Neural cell (in vitro differentiated cells): ENCODE data around the gene VWA3B. TPM values are rescaled to one million over a fixed set of nuclear protein-coding genes. Genes with fewer than 3 reads are reported as not detected.

Experiments used
- H2AFZ ChIP-seq: fragments of 200-600, 300-800 bp; sonication (generic), shearing (Covaris generic); 2 replicates; pipeline ENCODE4 v1.6.0; 2014; ENCODE audit warnings: low read depth, mild to moderate bottlenecking, antibody characterized with exemption, low read length, moderate library complexity
- H3F3A ChIP-seq: fragments of 200-600 bp; shearing (Covaris generic); 2 replicates; pipeline ENCODE4 v1.6.1; 2016; ENCODE audit warnings: mild to moderate bottlenecking, moderate library complexity, mixed read lengths, antibody characterized with exemption, low read length; ENCODE audit not compliant: insufficient read depth, poor library complexity, severe bottlenecking
- H3K27ac ChIP-seq: fragments of 200-600, 300-800 bp; sonication (generic), shearing (Covaris generic); 2 replicates; pipeline ENCODE4 v1.5.1; 2014; ENCODE audit warnings: mild to moderate bottlenecking, low read length, moderate library complexity
- H3K27me3 ChIP-seq: fragments of 300-800, 200-600 bp; sonication (generic), shearing (Covaris generic); 2 replicates; pipeline ENCODE4 v1.6.0; 2014; ENCODE audit warnings: mild to moderate bottlenecking, low read depth, low read length, moderate library complexity; ENCODE audit not compliant: insufficient read depth
- H3K36me3 ChIP-seq: fragments of 300-800, 200-600 bp; sonication (generic), shearing (Covaris generic); 2 replicates; pipeline ENCODE4 v1.5.1; 2014; ENCODE audit warnings: mild to moderate bottlenecking, antibody characterized with exemption, low read length, moderate library complexity; ENCODE audit not compliant: insufficient read depth
- H3K4me2 ChIP-seq: fragments of 300-800, 200-600 bp; sonication (generic), shearing (Covaris generic); 2 replicates; pipeline ENCODE4 v1.6.0; 2014; ENCODE audit warnings: mild to moderate bottlenecking, low read length
- H3K4me3 ChIP-seq: fragments of 300-800, 200-600 bp; sonication (generic), shearing (Covaris generic); 2 replicates; pipeline ENCODE4 v1.5.1; 2014; ENCODE audit warnings: mild to moderate bottlenecking, low read length, moderate library complexity
- H3K79me2 ChIP-seq: fragments of 200-600 bp; shearing (Covaris generic); replicated peaks from 2 replicates; pipeline ENCODE4 v1.6.0; 2014; ENCODE audit warnings: mild to moderate bottlenecking, low read length, moderate library complexity; ENCODE audit not compliant: insufficient read depth
- H3K9ac ChIP-seq: fragments of 300-800, 200-600 bp; sonication (generic), shearing (Covaris generic); 2 replicates; pipeline ENCODE4 v1.6.1; 2016; ENCODE audit warnings: mild to moderate bottlenecking, low read length, mixed read lengths
- H3K9me2 ChIP-seq: fragments of 200-600 bp; shearing (Covaris generic); 2 replicates; pipeline ENCODE4 v1.6.1; 2016; ENCODE audit warnings: mild to moderate bottlenecking, low read length, mixed read lengths; ENCODE audit not compliant: insufficient read depth
- H3K9me3 ChIP-seq: fragments of 200-600, 300-800 bp; sonication (generic), shearing (Covaris generic); 2 replicates; pipeline ENCODE4 v1.6.1; 2016; ENCODE audit warnings: mild to moderate bottlenecking, mixed run types, low read length, moderate library complexity, mixed read lengths
- H4K20me1 ChIP-seq: fragments of 200-600 bp; shearing (Covaris generic); 2 replicates; pipeline ENCODE4 v1.6.1; 2016; ENCODE audit warnings: mild to moderate bottlenecking, mixed run types; ENCODE audit not compliant: insufficient read depth
- EP300 ChIP-seq: fragments of 450-650 bp; conservative IDR thresholded peaks from 2 replicates; pipeline ENCODE4 v1.6.1; 2014; ENCODE audit warnings: antibody characterized with exemption, mild to moderate bottlenecking, moderate library complexity; ENCODE audit not compliant: poor library complexity, severe bottlenecking
- EZH2 ChIP-seq: fragments of 200-600, 300-800 bp; shearing (Covaris generic), sonication (generic); IDR thresholded peaks from 2 replicates; pipeline ENCODE4 v1.6.1; 2014; ENCODE audit warnings: antibody characterized with exemption, low read length, borderline replicate concordance, mild to moderate bottlenecking; ENCODE audit not compliant: insufficient read depth, poor library complexity, severe bottlenecking
- MXI1 ChIP-seq: fragments of 450-650 bp; conservative IDR thresholded peaks from 2 replicates; pipeline ENCODE4 v1.6.1; 2014; ENCODE audit warnings: antibody characterized with exemption, mild to moderate bottlenecking; ENCODE audit not compliant: poor library complexity, severe bottlenecking
- POLR2AphosphoS5 ChIP-seq: IDR thresholded peaks from 2 replicates; pipeline ENCODE4 v1.6.1; 2012
- RAD21 ChIP-seq: fragments of 450-650 bp; conservative IDR thresholded peaks from 2 replicates; pipeline ENCODE4 v1.6.1; 2014; ENCODE audit warnings: antibody characterized with exemption, mild to moderate bottlenecking, moderate library complexity
- SMC3 ChIP-seq: fragments of 450-650 bp; conservative IDR thresholded peaks from 2 replicates; pipeline ENCODE4 v1.6.1; 2014; ENCODE audit warnings: antibody characterized with exemption, mild to moderate bottlenecking, moderate library complexity; ENCODE audit not compliant: poor library complexity
- TAF1 ChIP-seq: IDR thresholded peaks from 2 replicates; pipeline ENCODE4 v1.6.1; 2012; ENCODE audit warnings: low read depth
- polyA plus RNA-seq: library from polyadenylated mRNA; depleted of rRNA; stranded (reverse); fragments of >200 nt; gene quantifications from 2 replicates; pipeline ENCODE4 v1.2.3, GENCODE V29; 2014
- TF ChIP-seq, protein P1 (sequence below): IDR thresholded peaks from 2 replicates; pipeline ENCODE4 v1.6.1; 2012; ENCODE audit warnings: borderline replicate concordance
- TF ChIP-seq, protein P2 (sequence below): fragments of 450-650 bp; IDR thresholded peaks from 2 replicates; pipeline ENCODE4 v1.5.1; 2014; ENCODE audit warnings: antibody characterized with exemption, mild to moderate bottlenecking, moderate library complexity; ENCODE audit not compliant: poor library complexity, severe bottlenecking

The VWA3B gene
- polyA plus RNA-seq, 1 donor from 2014 or later, result not detected

DNA sequence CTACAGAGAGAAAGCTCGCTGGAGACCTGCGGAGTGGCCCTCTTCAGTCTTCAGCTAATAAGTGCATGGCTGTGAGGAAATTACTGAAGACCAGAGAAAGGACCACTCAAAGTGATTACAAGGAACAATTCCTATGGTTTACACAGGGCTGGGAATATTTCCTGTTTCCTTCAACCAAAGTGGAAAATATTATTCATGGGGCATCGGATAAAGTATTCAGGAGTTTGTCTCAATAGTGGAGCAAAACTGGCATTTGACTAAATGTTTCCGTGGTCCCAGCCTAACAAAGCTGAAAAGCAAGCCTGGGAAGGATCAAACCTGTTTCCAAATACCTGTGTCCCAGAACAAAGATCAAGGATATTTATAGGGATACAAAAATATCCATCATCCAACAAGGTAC, 227.3 kb downstream of the VWA3B start:
- TF ChIP-seq POLR2AphosphoS5 (no peak), TAF1 (no peak), RAD21 (no peak)
- H3K9me2 ChIP-seq, result no peaks in the 10 kb centered on the region
- no peaks in the 10 kb centered on the region for H3K9me3 ChIP-seq
- no peaks in the 10 kb centered on the region for H3K36me3 ChIP-seq
- no peaks in the 10 kb centered on the region for H3F3A ChIP-seq
- H2AFZ ChIP-seq, result no peak overlapping the region
- no peaks in the 10 kb centered on the region for H3K27me3 ChIP-seq
- no peaks in the 10 kb centered on the region for H3K79me2 ChIP-seq
- H4K20me1 ChIP-seq, result no peaks in the 10 kb centered on the region
- no peak overlapping the region for H3K4me2 ChIP-seq
- no peak overlapping the region for H3K4me3 ChIP-seq
- H3K27ac ChIP-seq, result no peak overlapping the region
- no peak overlapping the region for H3K9ac ChIP-seq

- no peaks in the 10 kb centered on the region for H3K27me3 ChIP-seq
- no peaks in the 10 kb centered on the region for H3K36me3 ChIP-seq
- no peaks in the 10 kb centered on the region for H3F3A ChIP-seq
- no peaks in the 10 kb centered on the region for H3K9me3 ChIP-seq
- H3K9ac ChIP-seq, result no peak overlapping the region
- H3K79me2 ChIP-seq, result no peaks in the 10 kb centered on the region
- H4K20me1 ChIP-seq, result no peaks in the 10 kb centered on the region
- no peak overlapping the region for H3K4me2 ChIP-seq
- H3K4me3 ChIP-seq, result no peak overlapping the region
- TF ChIP-seq MXI1 (no peak), EZH2 (no peak), TAF1 (no peak), RAD21 (no peak), POLR2AphosphoS5 (no peak), EP300 (no peak), SMC3 (no peak)
- TF ChIP-seq, protein P1, sequence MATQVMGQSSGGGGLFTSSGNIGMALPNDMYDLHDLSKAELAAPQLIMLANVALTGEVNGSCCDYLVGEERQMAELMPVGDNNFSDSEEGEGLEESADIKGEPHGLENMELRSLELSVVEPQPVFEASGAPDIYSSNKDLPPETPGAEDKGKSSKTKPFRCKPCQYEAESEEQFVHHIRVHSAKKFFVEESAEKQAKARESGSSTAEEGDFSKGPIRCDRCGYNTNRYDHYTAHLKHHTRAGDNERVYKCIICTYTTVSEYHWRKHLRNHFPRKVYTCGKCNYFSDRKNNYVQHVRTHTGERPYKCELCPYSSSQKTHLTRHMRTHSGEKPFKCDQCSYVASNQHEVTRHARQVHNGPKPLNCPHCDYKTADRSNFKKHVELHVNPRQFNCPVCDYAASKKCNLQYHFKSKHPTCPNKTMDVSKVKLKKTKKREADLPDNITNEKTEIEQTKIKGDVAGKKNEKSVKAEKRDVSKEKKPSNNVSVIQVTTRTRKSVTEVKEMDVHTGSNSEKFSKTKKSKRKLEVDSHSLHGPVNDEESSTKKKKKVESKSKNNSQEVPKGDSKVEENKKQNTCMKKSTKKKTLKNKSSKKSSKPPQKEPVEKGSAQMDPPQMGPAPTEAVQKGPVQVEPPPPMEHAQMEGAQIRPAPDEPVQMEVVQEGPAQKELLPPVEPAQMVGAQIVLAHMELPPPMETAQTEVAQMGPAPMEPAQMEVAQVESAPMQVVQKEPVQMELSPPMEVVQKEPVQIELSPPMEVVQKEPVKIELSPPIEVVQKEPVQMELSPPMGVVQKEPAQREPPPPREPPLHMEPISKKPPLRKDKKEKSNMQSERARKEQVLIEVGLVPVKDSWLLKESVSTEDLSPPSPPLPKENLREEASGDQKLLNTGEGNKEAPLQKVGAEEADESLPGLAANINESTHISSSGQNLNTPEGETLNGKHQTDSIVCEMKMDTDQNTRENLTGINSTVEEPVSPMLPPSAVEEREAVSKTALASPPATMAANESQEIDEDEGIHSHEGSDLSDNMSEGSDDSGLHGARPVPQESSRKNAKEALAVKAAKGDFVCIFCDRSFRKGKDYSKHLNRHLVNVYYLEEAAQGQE, result no peak
- TF ChIP-seq, protein P2, sequence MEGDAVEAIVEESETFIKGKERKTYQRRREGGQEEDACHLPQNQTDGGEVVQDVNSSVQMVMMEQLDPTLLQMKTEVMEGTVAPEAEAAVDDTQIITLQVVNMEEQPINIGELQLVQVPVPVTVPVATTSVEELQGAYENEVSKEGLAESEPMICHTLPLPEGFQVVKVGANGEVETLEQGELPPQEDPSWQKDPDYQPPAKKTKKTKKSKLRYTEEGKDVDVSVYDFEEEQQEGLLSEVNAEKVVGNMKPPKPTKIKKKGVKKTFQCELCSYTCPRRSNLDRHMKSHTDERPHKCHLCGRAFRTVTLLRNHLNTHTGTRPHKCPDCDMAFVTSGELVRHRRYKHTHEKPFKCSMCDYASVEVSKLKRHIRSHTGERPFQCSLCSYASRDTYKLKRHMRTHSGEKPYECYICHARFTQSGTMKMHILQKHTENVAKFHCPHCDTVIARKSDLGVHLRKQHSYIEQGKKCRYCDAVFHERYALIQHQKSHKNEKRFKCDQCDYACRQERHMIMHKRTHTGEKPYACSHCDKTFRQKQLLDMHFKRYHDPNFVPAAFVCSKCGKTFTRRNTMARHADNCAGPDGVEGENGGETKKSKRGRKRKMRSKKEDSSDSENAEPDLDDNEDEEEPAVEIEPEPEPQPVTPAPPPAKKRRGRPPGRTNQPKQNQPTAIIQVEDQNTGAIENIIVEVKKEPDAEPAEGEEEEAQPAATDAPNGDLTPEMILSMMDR, result no peak
- H3K9me2 ChIP-seq, result no peaks in the 10 kb centered on the region
- H2AFZ ChIP-seq, result no peak overlapping the region
- no peak overlapping the region for H3K27ac ChIP-seq
Measured at GRCh38 chr2:98315957-98316356, 229.0 kb downstream of the VWA3B start.

- H3K9ac ChIP-seq, result no peak overlapping the region
- H3K27me3 ChIP-seq, result no peaks in the 10 kb centered on the region
- no peaks in the 10 kb centered on the region for H3F3A ChIP-seq
- no peaks in the 10 kb centered on the region for H4K20me1 ChIP-seq
- no peaks in the 10 kb centered on the region for H3K79me2 ChIP-seq
- H3K9me2 ChIP-seq, result no peaks in the 10 kb centered on the region
- no peak overlapping the region for H2AFZ ChIP-seq
- H3K27ac ChIP-seq, result no peak overlapping the region
- no peak for TF ChIP-seq MXI1
- no peak for TF ChIP-seq RAD21
- TF ChIP-seq SMC3, result no peak
- TF ChIP-seq, protein P2, result no peak
- TF ChIP-seq, protein P1, result no peak
- no peak for TF ChIP-seq TAF1
- no peak for TF ChIP-seq POLR2AphosphoS5
- no peak for TF ChIP-seq EP300
- TF ChIP-seq EZH2, result no peak
- no peaks in the 10 kb centered on the region for H3K36me3 ChIP-seq
- H3K4me2 ChIP-seq, result no peak overlapping the region
- no peak overlapping the region for H3K4me3 ChIP-seq
- H3K9me3 ChIP-seq, result no peaks in the 10 kb centered on the region
Measured at GRCh38 chr2:98317214-98317613, 230.2 kb downstream of the VWA3B start.
